ENCODE measurements around the gene PHLDB2. TPM values are rescaled to one million over a fixed set of nuclear protein-coding genes. Genes with fewer than 3 reads are reported as not detected.

Gene PHLDB2
- 10 to 100 TPM; 12.9 to 34.7 (median 27.1) TPM for total RNA-seq

GRCh38 chr3:111859061-111859973, at the start of gene PHLDB2:
Gene PHLDB2, plus strand, starts transcription at chr3:111859265. Its CDS starts 24,813 bp downstream, at chr3:111884078.
- 1 to 3% methylated on average over 27 to 44 of the region's 78 CpGs for WGBS, 2 donors
- Histone ChIP-seq H3K4me3 (replicated peaks in 1 of 3) (peak within 1 kb of the TSS; percentile 40 to 66 (median 54)), H3K27me3 (no peaks in the 10 kb centered on the region), H3K27ac (peak within 1 kb of the TSS; percentile 75 to 93 (median 81)), H3K36me3 (no peaks in the 10 kb centered on the region), H3K4me1 (peaks cover 0 to 3% of the 10 kb centered on the region in 2 donors), H3K9me3 (no peaks in the 10 kb centered on the region)
- peak in 1 of 2 donors; percentile 12 for TF ChIP-seq POLR2A (IDR thresholded peaks at IDR 0.05)
- peak in 1 of 6 experiments; percentile 3 for TF ChIP-seq CTCF (IDR thresholded peaks at IDR 0.05)
- intact Hi-C loops (cut with DNase I) = no loop called here
- DNase-seq = peak; percentile 56 to 66

GRCh38 chr3:111810909-111811308, 48.2 kb upstream of the PHLDB2 start:
- TF ChIP-seq POLR2A (IDR thresholded peaks at IDR 0.05) = no peak
- no peak for TF ChIP-seq CTCF (IDR thresholded peaks at IDR 0.05)
- no peak overlapping the region for H3K27ac ChIP-seq
- no peaks in the 10 kb centered on the region for H3K36me3 ChIP-seq
- H3K4me3 ChIP-seq (replicated peaks in 1 of 3) = no peak overlapping the region
- H3K4me1 ChIP-seq = no peaks in the 10 kb centered on the region
- intact Hi-C loops (cut with DNase I) = no loop called here
- no peaks in the 10 kb centered on the region for H3K27me3 ChIP-seq
- no peak for DNase-seq
- no peaks in the 10 kb centered on the region for H3K9me3 ChIP-seq

- TF ChIP-seq CTCF (IDR thresholded peaks at IDR 0.05) = no peak
- TF ChIP-seq POLR2A (IDR thresholded peaks at IDR 0.05) = no peak
- 91 to 92% methylated on average over 1 of the region's 1 CpG for WGBS, 2 donors
- H3K27ac ChIP-seq = no peak overlapping the region
Measured at GRCh38 chr3:111811811-111812210, 47.3 kb upstream of the PHLDB2 start.

GRCh38 chr3:111812701-111813100, 46.4 kb upstream of the PHLDB2 start:
- H3K36me3 ChIP-seq = no peaks in the 10 kb centered on the region
- no peak overlapping the region for H3K4me3 ChIP-seq (replicated peaks in 1 of 3)
- no peak overlapping the region for H3K27ac ChIP-seq
- H3K4me1 ChIP-seq = no peaks in the 10 kb centered on the region
- TF ChIP-seq POLR2A (IDR thresholded peaks at IDR 0.05) (no peak), CTCF (IDR thresholded peaks at IDR 0.05) (no peak)
- H3K27me3 ChIP-seq = no peaks in the 10 kb centered on the region
- intact Hi-C loops (cut with DNase I) = no loop called here
- H3K9me3 ChIP-seq = no peaks in the 10 kb centered on the region
- no peak for DNase-seq
- WGBS, 2 donors = 81 to 89% methylated on average over 1 of the region's 1 CpG

More at GRCh38 chr3:111811811-111812210, 47.3 kb upstream of the PHLDB2 start:
- intact Hi-C loops (cut with DNase I) = no loop called here
- Histone ChIP-seq H3K4me3 (replicated peaks in 1 of 3) (no peak overlapping the region), H3K4me1 (no peaks in the 10 kb centered on the region), H3K27me3 (no peaks in the 10 kb centered on the region), H3K9me3 (no peaks in the 10 kb centered on the region), H3K36me3 (no peaks in the 10 kb centered on the region)
- DNase-seq = no peak

GRCh38 chr3:111813441-111813840, 45.6 kb upstream of the PHLDB2 start:
- intact Hi-C loops (cut with DNase I) = no loop called here
- no peaks in the 10 kb centered on the region for H3K27me3 ChIP-seq
- no peaks in the 10 kb centered on the region for H3K9me3 ChIP-seq
- TF ChIP-seq POLR2A (IDR thresholded peaks at IDR 0.05) = no peak
- TF ChIP-seq CTCF (IDR thresholded peaks at IDR 0.05) = no peak
- DNase-seq = no peak
- H3K36me3 ChIP-seq = no peaks in the 10 kb centered on the region
- WGBS, 2 donors = 88% methylated on average over 1 of the region's 1 CpG
- no peak overlapping the region for H3K4me3 ChIP-seq (replicated peaks in 1 of 3)
- H3K27ac ChIP-seq = no peak overlapping the region
- H3K4me1 ChIP-seq = no peaks in the 10 kb centered on the region
